LNCaP clone FGC (cell line): ENCODE measurements around the gene NCEH1.

ENCODE experiments used
- DNase-seq: peaks from one replicate; pipeline ENCODE4 v3.0.0-alpha.2; 2011; ENCODE audit warnings: low read depth
- H3K4me3 ChIP-seq: 2 replicates; pipeline ENCODE4 v1.5.1; 2011; ENCODE audit warnings: mild to moderate bottlenecking, low read depth, low read length, control low read depth
- CTCF ChIP-seq: IDR thresholded peaks from 2 replicates; pipeline ENCODE4 v1.5.1; 2012; ENCODE audit warnings: mild to moderate bottlenecking; ENCODE audit not compliant: control insufficient read depth, insufficient read depth; ENCODE audit errors: extremely low read depth

NCEH1 gene

DNA sequence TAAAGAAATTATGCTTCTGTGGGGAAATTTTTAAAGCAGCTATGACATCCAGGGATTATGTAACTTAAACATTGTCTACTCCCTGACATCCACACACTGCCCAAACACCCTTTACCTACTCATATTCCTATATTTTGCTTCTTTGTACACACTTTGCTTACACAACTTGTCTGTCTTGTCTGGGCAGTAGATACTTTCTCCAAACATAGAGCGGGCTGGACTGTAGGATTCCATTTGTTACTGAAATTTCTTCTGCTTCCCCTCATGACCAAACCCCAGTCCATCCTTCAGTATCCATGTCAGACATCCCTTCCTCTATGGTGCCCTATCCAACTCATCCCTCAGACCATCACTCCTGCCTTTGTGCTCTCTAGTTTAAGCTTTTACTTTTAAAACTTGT lies 19.9 kb downstream of the NCEH1 start:
- no peak overlapping the region for H3K4me3 ChIP-seq
- DNase-seq: no peak
- TF ChIP-seq CTCF: no peak

DNA sequence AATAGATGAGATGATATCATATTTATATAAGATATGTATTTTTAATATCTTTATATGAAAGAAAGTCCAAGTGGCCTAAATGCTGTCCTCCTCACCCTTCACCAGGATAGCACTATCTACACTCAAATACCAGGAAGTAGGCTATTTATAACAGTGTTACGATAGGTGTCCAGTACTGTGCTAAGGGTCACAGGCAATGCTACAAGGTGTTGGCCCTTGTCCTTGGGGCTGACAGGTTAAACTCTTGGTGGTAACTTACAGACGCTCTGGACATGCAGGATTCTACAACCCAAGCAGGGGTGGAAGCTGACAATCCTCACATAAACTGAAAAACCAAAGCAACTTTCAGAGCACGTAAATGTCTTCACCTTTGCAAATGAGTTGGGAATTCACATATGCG lies 22.3 kb downstream of the NCEH1 start:
- H3K4me3 ChIP-seq: no peak overlapping the region
- no peak for DNase-seq
- TF ChIP-seq CTCF: no peak

DNA sequence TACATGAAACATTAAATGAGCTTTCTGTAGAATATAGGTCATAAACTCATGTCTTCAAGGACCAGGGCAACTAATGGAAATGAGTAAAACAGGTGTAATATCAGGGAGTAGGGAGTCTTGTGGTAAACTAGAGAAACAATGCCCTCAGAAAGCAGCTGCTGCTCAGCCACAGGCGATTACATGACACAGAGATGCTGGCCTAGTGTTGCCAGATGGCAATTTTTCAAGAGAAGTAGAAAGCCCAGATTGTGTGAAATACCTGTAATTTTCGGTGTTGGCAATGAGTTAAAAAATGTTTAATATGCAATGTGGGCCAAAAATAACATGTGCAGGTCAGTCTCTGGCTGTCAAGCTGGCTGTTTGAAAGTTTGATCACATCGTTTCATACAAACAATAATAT lies 23.4 kb downstream of the NCEH1 start:
- no peak for TF ChIP-seq CTCF
- no peak for DNase-seq
- no peak overlapping the region for H3K4me3 ChIP-seq

GRCh38 chr3:172685331-172686214 lies 25.3 kb downstream of the NCEH1 start:
- no peak for DNase-seq
- no peak overlapping the region for H3K4me3 ChIP-seq

DNA sequence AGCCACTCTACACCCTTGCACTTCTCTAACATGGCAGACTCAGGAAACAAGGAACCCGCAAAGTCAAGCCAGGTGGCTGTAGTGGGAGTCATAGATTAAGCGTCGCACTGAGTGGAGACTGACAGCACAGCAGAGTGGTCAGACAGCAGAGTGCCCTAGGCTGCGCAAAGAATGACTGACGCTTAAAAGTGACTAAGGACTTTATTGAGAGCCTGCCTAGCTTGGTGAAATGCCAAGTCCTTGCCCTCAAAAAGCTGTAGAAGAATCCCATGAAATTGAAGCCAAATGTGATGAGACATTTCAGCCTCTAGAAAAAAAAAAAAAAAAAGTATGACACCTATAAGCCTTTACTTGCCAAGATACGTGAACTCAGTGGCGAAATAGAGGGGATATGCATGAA lies 30.2 kb downstream of the NCEH1 start:
- no peak for TF ChIP-seq CTCF
- no peak overlapping the region for H3K4me3 ChIP-seq
- DNase-seq: no peak

More at GRCh38 chr3:172685331-172686214, 25.3 kb downstream of the NCEH1 start:
- TF ChIP-seq CTCF: no peak

DNA sequence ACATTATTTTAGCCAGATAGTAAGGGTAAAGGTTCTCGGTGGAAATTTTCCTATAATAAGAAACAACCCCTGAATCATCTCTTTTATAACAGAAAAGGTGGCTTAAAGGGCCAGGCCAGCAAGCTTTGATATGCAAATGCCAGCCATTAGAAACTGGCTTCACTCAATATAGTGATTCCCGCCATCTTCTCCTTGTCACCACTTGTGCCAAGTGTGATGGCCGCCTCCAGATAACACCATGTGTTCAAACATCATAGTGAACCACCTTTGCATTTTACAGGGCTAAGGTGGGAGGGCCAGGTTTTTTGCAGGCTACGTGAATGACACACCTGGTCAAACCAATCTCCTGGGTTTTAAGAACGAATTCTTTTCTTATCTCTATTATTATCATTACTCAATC lies 31.3 kb downstream of the NCEH1 start:
- DNase-seq: no peak
- H3K4me3 ChIP-seq: no peak overlapping the region
- no peak for TF ChIP-seq CTCF

- TF ChIP-seq CTCF: no peak
- no peak overlapping the region for H3K4me3 ChIP-seq
- no peak for DNase-seq
Observed at GRCh38 chr3:172678068-172678467, 32.8 kb downstream of the NCEH1 start.
